GM12872 (cell line): ENCODE measurements around the gene FLT1.
A peak's percentile ranks its signal among the peaks of the same experiment; 100 is the strongest.

ENCODE experiments used
- CTCF ChIP-seq: IDR thresholded peaks from 3 replicates; pipeline ENCODE4 v1.5.1; 2011; ENCODE audit warnings: low read depth, mild to moderate bottlenecking, low read length, moderate library complexity; ENCODE audit not compliant: insufficient read depth

Gene FLT1

DNA sequence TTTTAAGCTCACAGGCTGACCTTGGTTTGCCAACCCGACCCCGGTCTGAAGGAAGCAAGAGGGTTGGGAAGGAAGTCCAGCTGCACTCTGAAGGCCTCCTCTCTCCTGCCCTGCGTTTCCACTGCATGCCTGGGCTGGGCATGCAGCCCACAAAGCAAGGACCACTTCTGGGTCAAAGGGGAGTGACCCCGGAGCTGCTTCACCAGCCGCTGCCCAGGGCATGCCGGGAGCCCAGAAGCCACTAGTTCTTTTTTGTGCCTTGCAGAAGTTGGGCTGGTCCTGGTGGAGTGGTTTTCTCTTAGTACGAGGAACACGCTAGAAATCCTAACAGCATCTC, 166.7 kb downstream of the FLT1 start:
- no peak for TF ChIP-seq CTCF

- TF ChIP-seq CTCF, result 0 out of 3 replicates have a peak, but pooled peaks have one; percentile 2
Measured at GRCh38 chr13:28327373-28328270, 167.3 kb downstream of the FLT1 start.

DNA sequence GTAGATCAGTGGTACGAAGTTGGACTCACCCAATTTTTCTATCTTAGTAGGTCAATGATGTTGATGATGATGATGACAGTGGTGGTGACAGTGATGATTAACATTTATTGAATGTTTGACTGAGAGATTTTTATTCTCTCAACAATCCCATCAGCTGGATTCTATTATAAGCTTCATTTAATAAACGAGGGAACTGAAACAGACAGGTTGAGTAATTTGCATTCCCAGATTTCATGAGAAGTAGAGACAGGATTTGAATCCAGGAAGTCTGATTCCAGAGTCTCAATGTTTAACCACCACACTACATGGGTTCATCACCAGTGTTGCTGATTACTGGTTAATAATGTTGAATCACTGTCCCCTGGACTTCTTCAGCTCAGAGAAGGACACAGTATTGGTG, 168.9 kb downstream of the FLT1 start:
- no peak for TF ChIP-seq CTCF

DNA sequence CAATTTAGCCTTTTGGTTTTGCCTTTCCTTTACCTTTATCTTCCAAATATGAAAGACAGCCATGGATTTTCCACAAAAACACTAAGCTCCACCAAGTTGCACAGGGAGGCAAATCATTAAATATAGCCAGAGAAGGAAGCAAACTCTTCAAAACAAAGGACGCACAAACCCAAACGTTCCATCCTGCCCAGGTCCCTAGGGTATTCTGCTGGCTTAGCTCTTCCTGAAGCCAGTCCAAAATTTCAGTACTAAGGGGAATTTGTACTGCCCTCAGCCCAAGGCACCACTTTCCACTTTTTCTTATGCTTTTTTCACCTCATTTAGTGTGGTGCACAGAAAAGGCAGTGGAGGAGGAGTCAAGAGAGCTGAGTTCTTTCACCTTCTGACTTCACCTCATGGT, 169.9 kb downstream of the FLT1 start:
- TF ChIP-seq CTCF, result no peak

DNA sequence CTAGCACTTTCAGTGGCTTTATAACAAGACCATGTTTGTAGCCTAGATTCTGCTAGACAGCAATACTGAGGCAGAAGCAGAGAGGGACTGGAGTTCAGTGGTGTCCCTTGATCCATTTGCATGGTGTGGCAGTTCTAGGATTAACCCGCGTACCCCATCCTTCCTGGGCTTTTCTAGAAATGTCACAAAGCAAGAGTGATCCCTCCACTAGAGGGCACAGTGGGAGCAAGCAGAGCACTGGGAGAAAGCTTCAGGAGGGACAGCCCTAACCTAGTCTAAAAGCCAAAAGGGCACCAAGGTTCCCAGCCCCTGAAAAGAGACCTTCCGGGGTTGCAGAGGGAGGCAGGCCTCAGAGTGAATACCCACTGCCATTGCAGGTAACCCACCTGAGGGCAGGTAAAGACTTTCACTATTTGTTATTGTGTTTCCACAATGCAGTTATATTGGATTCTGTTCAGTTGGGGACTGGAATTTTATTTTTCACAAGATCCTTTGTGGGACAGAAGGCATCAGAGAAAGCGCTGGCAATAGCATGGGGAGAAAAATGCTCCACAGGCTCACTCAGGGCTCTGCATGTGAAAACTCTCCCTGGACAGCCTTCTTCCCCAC, 170.6 kb downstream of the FLT1 start:
- TF ChIP-seq CTCF, result peak; percentile 90

DNA sequence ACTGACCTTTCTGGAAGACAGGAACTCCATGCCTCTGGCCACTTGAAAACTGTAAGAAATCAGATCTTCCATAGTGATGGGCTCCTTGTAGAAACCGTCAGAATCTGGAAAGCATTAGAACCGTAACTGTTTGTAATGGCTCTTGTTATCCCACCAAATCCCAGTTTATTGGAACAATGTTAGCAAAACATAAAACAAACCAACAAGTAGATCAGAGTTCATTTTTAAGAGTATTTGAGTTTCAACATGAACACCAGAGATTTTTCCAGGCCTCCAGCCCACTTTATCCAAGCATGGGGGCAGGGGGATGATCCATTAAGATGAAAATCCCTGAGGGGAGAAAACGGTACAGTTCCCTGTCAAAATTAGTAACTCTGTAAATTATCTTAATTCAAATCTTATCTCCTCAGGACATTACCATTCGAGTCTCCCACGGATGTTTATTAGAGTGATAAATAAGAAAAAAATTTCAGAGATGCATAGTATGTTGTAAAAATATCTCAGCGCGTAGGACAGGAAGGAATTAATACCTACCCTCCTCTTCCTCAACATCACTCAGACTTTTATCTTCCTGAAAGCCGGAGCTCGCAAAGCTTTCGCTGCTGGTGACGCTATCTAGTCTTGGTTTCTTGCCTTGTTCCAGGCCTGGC, 172.5 kb downstream of the FLT1 start:
- no peak for TF ChIP-seq CTCF

DNA sequence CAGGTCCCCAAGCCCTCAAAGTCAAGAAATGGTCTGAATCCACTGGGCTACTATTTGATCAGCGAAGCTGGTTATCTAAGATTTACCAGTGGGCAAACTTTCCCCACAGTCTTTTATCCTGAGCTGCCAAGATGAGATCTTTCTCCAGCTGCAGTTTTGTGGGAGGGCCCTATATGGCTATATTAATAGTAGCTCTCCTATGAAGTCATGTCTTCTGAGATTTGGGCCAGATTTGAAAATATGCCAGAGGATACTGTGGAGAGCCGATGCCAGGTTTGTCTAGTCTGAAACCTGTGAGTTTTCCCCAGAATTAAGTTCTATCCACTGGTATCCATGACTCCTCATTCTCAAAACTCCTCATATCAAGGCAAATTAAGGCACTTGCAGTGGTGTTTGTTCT, 173.2 kb downstream of the FLT1 start:
- no peak for TF ChIP-seq CTCF
